Panc1 (cell line): ENCODE data around the gene SLC2A2. TPM values are rescaled to one million over a fixed set of nuclear protein-coding genes. Genes with fewer than 3 reads are reported as not detected.

ENCODE experiments used
- ATAC-seq: fragments of 200-7000 bp; cut with Tn5 transposase; 2 replicates; pipeline ENCODE4 v1.9.1; 2020; ENCODE audit warnings: mild to moderate bottlenecking, moderate library complexity
- BruUV-seq: library from RNA; stranded (reverse); fragments of 400-500 nt; replicated peaks from 2 replicates; lab custom pipeline; 2021; lab: Mats Ljungman, UMichigan
- CTCF ChIA-PET: fragments of 300-600 bp; sonication (Branson Sonifier 250); formaldehyde crosslinking; loops from one replicate; lab custom pipeline; 2022; ENCODE audit warnings: antibody characterized with exemption; lab: Charles Lee
- POLR2A ChIA-PET: fragments of 300-600 bp; sonication (Branson Sonifier 250); formaldehyde crosslinking; loops from one replicate; lab custom pipeline; 2022; ENCODE audit warnings: antibody characterized with exemption; lab: Charles Lee
- DNase-seq: peaks from one replicate; pipeline ENCODE4 v3.0.0-alpha.2; 2010; ENCODE audit warnings: low read depth, low spot score
- H3K27ac ChIP-seq: 2 replicates; pipeline ENCODE4 v1.5.1; 2011; ENCODE audit warnings: mild to moderate bottlenecking, low read length, inconsistent platforms
- H3K27me3 ChIP-seq: fragments of 200-500 bp; sonication (Bioruptor generic); 2 replicates; pipeline ENCODE4 v1.6.0; 2014; ENCODE audit warnings: low read length, inconsistent platforms; ENCODE audit not compliant: control insufficient read depth, insufficient read depth
- H3K36me3 ChIP-seq: fragments of 200-500 bp; sonication (Bioruptor generic); 2 replicates; pipeline ENCODE4 v1.5.1; 2014; ENCODE audit warnings: inconsistent platforms, mild to moderate bottlenecking, low read length, moderate library complexity; ENCODE audit not compliant: control insufficient read depth, insufficient read depth
- H3K4me1 ChIP-seq: 2 replicates; pipeline ENCODE4 v1.5.1; 2011; ENCODE audit warnings: inconsistent platforms, mild to moderate bottlenecking, low read length, moderate library complexity; ENCODE audit not compliant: control insufficient read depth, insufficient read depth
- H3K4me3 ChIP-seq, 2 experiments: 2 replicates each; pipeline ENCODE4 v1.5.1; 2011 to 2012; ENCODE audit warnings: low read depth in 2 of 2, low read length in 2 of 2, mild to moderate bottlenecking in 2 of 2, inconsistent platforms in 1 of 2, moderate library complexity in 1 of 2
- H3K9me3 ChIP-seq: fragments of 200-500 bp; sonication (Bioruptor generic); 2 replicates; pipeline ENCODE4 v1.5.1; 2014; ENCODE audit warnings: low read depth, mild to moderate bottlenecking, inconsistent platforms, low read length, moderate library complexity; ENCODE audit not compliant: control insufficient read depth, insufficient read depth
- POLR2AphosphoS5 ChIP-seq: IDR thresholded peaks from 2 replicates; pipeline ENCODE4 v1.6.1; 2012; ENCODE audit warnings: mild to moderate bottlenecking, low read depth, low read length, moderate library complexity
- TCF7L2 ChIP-seq: IDR thresholded peaks from 2 replicates; pipeline ENCODE4 v1.6.1; 2011; ENCODE audit warnings: mild to moderate bottlenecking, low read depth, low read length, inconsistent platforms
- in situ Hi-C: cut with HindIII; loops from 2 replicates; pipeline ENCODE4 v1.10.0; 2016; ENCODE audit warnings: low sequenced_read_pairs, low pct_unique_long_range_greater_than_20kb
- intact Hi-C: fragments of 100-400 bp; cut with micrococcal nuclease; formaldehyde crosslinking; loops from one replicate; pipeline ENCODE4 v1.10.0; 2022; ENCODE audit not compliant: unreplicated experiment
- total RNA-seq: library from RNA; stranded (reverse); gene quantifications from one replicate; pipeline ENCODE4 v1.2.1, GENCODE V29; 2021; ENCODE audit not compliant: unreplicated experiment
- TF ChIP-seq, protein P1 (sequence below): fragments of 450-650 bp; IDR thresholded peaks from 2 replicates; pipeline ENCODE4 v1.5.1; 2017; ENCODE audit warnings: mild to moderate bottlenecking
- TF ChIP-seq, protein P2 (sequence below), 2 experiments: IDR thresholded peaks; 2 replicates each; pipeline ENCODE4 v1.6.1; 2011 to 2012; ENCODE audit warnings: low read depth in 2 of 2, control low read depth in 1 of 2, low read length in 1 of 2, mild to moderate bottlenecking in 1 of 2, moderate library complexity in 1 of 2; ENCODE audit not compliant: insufficient read depth in 1 of 2

The SLC2A2 gene
- total RNA-seq, 1 experiment from 2014 or later, result 0.13 TPM

DNA sequence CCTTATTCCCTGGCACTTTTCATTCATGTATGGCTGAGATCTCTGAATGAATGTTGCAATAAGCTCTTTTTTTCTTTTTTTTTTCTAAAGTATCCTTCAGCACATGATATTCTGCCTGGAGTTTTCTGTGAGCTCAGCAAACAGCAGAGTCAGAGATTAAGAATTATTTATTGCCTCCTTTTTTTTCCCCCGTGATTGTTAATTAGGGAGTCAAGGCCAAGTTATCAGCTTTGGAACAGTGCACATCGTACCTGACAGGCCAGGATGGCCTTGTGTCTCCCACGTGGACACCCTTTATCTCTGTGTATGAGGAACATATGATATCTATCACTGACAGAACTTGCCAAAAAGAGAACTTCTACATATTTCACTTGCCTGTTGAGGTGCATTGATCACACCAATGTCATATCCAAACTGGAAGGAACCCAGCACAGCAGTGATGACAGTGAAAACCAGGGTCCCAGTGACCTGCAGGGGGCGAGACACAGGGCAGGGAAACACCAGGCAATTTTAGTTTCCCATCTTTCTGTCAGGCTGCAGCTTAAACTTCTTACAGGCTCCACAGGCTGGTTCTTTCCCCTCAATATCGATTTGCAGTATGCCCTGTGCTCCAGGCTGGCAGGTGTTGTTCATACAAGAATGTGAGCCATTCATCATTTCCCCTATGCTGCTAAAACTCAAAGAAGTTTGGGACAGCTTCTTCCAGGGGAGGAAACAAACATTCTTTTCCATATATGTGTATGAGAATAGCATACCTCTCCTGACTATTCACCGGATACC is 8.2 kb downstream of the SLC2A2 start:
- no peak for ATAC-seq
- CTCF ChIA-PET, result no interaction called here
- intact Hi-C loops, result no loop called here
- DNase-seq, result no peak
- Histone ChIP-seq H3K4me1 (no peaks in the 10 kb centered on the region), H3K4me3 (no peak overlapping the region), H3K9me3 (no peaks in the 10 kb centered on the region), H3K27me3 (no peaks in the 10 kb centered on the region), H3K36me3 (no peaks in the 10 kb centered on the region), H3K27ac (no peak overlapping the region)
- BruUV-seq, result no TSS peak
- POLR2A ChIA-PET, result interaction anchor here (0.7 to 0.9 kb wide), 2 partner anchors 54 to 1065 kb away, joined by 4 to 5 read pairs; no protein-coding TSS in a partner anchor
- in situ Hi-C loops, result no loop called here
- TF ChIP-seq, protein P1, sequence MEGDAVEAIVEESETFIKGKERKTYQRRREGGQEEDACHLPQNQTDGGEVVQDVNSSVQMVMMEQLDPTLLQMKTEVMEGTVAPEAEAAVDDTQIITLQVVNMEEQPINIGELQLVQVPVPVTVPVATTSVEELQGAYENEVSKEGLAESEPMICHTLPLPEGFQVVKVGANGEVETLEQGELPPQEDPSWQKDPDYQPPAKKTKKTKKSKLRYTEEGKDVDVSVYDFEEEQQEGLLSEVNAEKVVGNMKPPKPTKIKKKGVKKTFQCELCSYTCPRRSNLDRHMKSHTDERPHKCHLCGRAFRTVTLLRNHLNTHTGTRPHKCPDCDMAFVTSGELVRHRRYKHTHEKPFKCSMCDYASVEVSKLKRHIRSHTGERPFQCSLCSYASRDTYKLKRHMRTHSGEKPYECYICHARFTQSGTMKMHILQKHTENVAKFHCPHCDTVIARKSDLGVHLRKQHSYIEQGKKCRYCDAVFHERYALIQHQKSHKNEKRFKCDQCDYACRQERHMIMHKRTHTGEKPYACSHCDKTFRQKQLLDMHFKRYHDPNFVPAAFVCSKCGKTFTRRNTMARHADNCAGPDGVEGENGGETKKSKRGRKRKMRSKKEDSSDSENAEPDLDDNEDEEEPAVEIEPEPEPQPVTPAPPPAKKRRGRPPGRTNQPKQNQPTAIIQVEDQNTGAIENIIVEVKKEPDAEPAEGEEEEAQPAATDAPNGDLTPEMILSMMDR, result peak; percentile 54
- TF ChIP-seq, protein P2, sequence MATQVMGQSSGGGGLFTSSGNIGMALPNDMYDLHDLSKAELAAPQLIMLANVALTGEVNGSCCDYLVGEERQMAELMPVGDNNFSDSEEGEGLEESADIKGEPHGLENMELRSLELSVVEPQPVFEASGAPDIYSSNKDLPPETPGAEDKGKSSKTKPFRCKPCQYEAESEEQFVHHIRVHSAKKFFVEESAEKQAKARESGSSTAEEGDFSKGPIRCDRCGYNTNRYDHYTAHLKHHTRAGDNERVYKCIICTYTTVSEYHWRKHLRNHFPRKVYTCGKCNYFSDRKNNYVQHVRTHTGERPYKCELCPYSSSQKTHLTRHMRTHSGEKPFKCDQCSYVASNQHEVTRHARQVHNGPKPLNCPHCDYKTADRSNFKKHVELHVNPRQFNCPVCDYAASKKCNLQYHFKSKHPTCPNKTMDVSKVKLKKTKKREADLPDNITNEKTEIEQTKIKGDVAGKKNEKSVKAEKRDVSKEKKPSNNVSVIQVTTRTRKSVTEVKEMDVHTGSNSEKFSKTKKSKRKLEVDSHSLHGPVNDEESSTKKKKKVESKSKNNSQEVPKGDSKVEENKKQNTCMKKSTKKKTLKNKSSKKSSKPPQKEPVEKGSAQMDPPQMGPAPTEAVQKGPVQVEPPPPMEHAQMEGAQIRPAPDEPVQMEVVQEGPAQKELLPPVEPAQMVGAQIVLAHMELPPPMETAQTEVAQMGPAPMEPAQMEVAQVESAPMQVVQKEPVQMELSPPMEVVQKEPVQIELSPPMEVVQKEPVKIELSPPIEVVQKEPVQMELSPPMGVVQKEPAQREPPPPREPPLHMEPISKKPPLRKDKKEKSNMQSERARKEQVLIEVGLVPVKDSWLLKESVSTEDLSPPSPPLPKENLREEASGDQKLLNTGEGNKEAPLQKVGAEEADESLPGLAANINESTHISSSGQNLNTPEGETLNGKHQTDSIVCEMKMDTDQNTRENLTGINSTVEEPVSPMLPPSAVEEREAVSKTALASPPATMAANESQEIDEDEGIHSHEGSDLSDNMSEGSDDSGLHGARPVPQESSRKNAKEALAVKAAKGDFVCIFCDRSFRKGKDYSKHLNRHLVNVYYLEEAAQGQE (IDR thresholded peaks at IDR 0.05; ENCODE audit: insufficient read depth in 1 of 2, low read depth in 2 of 2, low read length in 1 of 2), result no peak

DNA sequence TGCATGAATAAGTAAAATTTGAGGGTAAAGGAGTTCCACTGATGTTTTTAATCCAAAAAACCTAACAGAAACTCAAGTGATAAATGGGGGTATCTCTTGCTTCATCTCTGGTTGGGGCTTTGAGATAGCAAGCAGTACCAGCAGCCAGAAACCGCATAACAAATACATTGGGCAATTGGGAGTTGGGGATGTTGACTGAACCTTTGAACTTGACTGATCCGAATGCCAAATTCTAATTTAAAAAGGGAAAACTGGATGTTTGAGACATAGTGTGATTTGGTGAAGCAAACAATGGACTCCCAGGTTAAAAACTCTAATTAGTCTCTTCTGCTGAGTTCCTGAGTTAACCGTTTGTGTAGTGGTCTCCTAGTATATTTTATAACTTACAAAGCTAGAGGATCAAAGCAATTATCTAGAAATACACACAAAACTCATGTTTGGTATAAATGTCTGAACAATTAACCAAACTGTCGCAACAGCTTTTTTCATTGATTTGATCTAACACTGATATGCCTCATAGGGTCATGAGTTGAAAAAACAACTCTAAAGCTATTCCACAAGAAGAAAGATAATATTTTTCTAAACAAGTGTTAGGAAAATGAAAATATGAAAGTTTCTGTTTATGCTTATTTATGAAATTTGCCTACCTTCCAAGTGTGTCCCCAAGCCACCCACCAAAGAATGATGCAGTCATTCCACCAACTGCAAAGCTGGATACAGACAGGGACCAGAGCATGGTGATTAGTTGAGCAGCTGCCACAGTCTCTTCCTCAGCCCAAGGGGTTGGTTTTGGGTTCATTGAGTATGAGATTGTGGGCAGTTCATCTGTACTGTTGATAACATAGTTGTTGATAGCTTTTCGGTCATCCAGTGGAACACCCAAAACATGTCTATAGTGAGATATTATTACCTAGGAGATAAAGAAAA is 12.4 kb downstream of the SLC2A2 start:
- in situ Hi-C loops (no loop called here), intact Hi-C loops (no loop called here)
- H3K4me3 ChIP-seq, result no peak overlapping the region
- no TSS peak for BruUV-seq
- CTCF ChIA-PET, result interaction anchor here (0.6 kb wide), 1 partner anchor 37 kb away, joined by 4 read pairs; no protein-coding TSS in a partner anchor
- no peaks in the 10 kb centered on the region for H3K4me1 ChIP-seq
- POLR2A ChIA-PET, result no interaction called here
- H3K27me3 ChIP-seq, result no peaks in the 10 kb centered on the region
- DNase-seq (no peak), ATAC-seq (no peak)
- no peak overlapping the region for H3K27ac ChIP-seq
- no peaks in the 10 kb centered on the region for H3K9me3 ChIP-seq
- TF ChIP-seq TCF7L2 (no peak), POLR2AphosphoS5 (no peak)
- TF ChIP-seq, protein P1, result no peak
- H3K36me3 ChIP-seq, result no peaks in the 10 kb centered on the region; the same call in 1 of the 2 replicates
